Endothelial cell (in vitro differentiated cells): ENCODE measurements around the gene RRP15. TPM values are rescaled to one million over a fixed set of nuclear protein-coding genes. Genes with fewer than 3 reads are reported as not detected.

Source experiments
- DNase-seq: peaks from one replicate; pipeline ENCODE4 v3.0.0; 2021; ENCODE audit warnings: low spot score
- H3K27ac Mint-ChIP-seq: one replicate; pipeline ENCODE4 v1.8.0; 2021; ENCODE audit warnings: mixed read lengths, inconsistent platforms; ENCODE audit not compliant: unreplicated experiment
- H3K27me3 Mint-ChIP-seq: one replicate; pipeline ENCODE4 v1.8.0; 2021; ENCODE audit warnings: mild to moderate bottlenecking, moderate library complexity, mixed read lengths, inconsistent platforms; ENCODE audit not compliant: unreplicated experiment
- H3K36me3 Mint-ChIP-seq: one replicate; pipeline ENCODE4 v1.8.0; 2021; ENCODE audit warnings: mild to moderate bottlenecking, low read depth, mixed read lengths, inconsistent platforms; ENCODE audit not compliant: unreplicated experiment
- H3K4me1 Mint-ChIP-seq: one replicate; pipeline ENCODE4 v1.8.0; 2021; ENCODE audit warnings: mild to moderate bottlenecking, mixed read lengths, inconsistent platforms; ENCODE audit not compliant: unreplicated experiment
- H3K4me3 Mint-ChIP-seq: one replicate; pipeline ENCODE4 v1.8.0; 2021; ENCODE audit warnings: mild to moderate bottlenecking, mixed read lengths, inconsistent platforms; ENCODE audit not compliant: unreplicated experiment
- H3K9me3 Mint-ChIP-seq: one replicate; pipeline ENCODE4 v1.8.0; 2021; ENCODE audit warnings: mixed read lengths, inconsistent platforms; ENCODE audit not compliant: unreplicated experiment
- total RNA-seq: library from RNA; stranded (reverse); fragmentation: NEBNext Ultra II Directional; extraction: Animal tissue kit (Norgen Biotek cat#: 25700); gene quantifications from one replicate; pipeline ENCODE4 v1.2.1, GENCODE V29; 2021; ENCODE audit not compliant: unreplicated experiment
- TF ChIP-seq, protein P1 (sequence below): fragments of 200-600 bp; sonication (generic); IDR thresholded peaks from one replicate; pipeline ENCODE4 v1.5.0; 2021; ENCODE audit warnings: antibody characterized with exemption; ENCODE audit not compliant: unreplicated experiment

RRP15 gene
- total RNA-seq, 1 donor from 2014 or later, result 11.7 TPM

DNA sequence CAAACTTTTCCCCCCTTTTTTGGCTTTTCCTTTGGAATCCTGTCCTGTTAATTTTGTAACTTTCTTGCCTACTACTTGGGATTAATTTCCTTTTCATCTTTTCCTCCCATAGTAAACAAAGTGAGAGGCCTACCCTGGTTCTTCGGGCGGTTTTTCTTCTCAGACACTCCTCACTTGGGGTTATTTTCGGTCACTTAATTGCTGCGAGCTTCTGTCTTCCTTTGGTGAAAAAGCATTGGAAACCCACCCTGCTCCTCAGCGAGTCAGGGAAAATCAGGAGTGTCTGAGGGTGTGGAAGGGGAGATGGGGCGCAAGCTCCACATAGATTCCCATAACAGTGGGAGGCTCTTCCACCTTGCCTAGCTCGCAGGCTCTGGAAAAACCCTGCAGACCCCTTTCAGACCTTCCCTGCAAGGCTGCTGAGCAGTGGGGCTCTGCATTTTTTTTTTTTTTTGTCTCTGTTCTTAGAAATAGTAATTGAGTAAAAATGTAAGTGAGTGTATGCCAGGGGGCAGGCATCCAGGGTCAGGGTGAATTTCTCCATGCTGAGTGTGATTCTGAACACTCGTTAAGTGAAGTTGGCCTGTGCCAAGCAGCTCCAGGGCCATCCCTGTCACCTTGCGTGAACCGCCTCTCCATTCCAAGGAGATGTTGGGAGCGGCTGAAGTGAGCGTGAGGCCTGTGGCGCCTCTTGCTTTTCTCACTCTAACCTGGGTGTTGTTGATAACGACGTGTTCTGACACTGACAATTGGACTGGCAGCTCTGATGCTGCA is 80.3 kb downstream of the RRP15 start:
- H3K9me3 Mint-ChIP-seq, result no peaks in the 10 kb centered on the region
- H3K27me3 Mint-ChIP-seq, result peaks cover 4% of the 10 kb centered on the region
- H3K4me1 Mint-ChIP-seq, result no peaks in the 10 kb centered on the region
- H3K36me3 Mint-ChIP-seq, result no peaks in the 10 kb centered on the region
- no peak for DNase-seq
- TF ChIP-seq, protein P1, sequence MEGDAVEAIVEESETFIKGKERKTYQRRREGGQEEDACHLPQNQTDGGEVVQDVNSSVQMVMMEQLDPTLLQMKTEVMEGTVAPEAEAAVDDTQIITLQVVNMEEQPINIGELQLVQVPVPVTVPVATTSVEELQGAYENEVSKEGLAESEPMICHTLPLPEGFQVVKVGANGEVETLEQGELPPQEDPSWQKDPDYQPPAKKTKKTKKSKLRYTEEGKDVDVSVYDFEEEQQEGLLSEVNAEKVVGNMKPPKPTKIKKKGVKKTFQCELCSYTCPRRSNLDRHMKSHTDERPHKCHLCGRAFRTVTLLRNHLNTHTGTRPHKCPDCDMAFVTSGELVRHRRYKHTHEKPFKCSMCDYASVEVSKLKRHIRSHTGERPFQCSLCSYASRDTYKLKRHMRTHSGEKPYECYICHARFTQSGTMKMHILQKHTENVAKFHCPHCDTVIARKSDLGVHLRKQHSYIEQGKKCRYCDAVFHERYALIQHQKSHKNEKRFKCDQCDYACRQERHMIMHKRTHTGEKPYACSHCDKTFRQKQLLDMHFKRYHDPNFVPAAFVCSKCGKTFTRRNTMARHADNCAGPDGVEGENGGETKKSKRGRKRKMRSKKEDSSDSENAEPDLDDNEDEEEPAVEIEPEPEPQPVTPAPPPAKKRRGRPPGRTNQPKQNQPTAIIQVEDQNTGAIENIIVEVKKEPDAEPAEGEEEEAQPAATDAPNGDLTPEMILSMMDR, result no peak
- H3K27ac Mint-ChIP-seq, result no peak overlapping the region
- no peak overlapping the region for H3K4me3 Mint-ChIP-seq

- TF ChIP-seq, protein P1, result no peak
- H3K9me3 Mint-ChIP-seq, result no peaks in the 10 kb centered on the region
- peaks cover 4% of the 10 kb centered on the region for H3K27me3 Mint-ChIP-seq
- H3K27ac Mint-ChIP-seq, result no peak overlapping the region
- no peaks in the 10 kb centered on the region for H3K4me1 Mint-ChIP-seq
- H3K36me3 Mint-ChIP-seq, result no peaks in the 10 kb centered on the region
- H3K4me3 Mint-ChIP-seq, result no peak overlapping the region
- DNase-seq, result no peak
These were observed 81.4 kb downstream of the RRP15 start for GRCh38 chr1:218366322-218367052.

- Mint-ChIP-seq H3K4me3 (no peak overlapping the region), H3K27me3 (peaks cover 4% of the 10 kb centered on the region), H3K27ac (no peak overlapping the region), H3K4me1 (peaks cover 6% of the 10 kb centered on the region), H3K9me3 (no peaks in the 10 kb centered on the region), H3K36me3 (no peaks in the 10 kb centered on the region)
- TF ChIP-seq, protein P1, result no peak
- DNase-seq, result no peak
These were observed 82.0 kb downstream of the RRP15 start for GRCh38 chr1:218367118-218367517.

GRCh38 chr1:218368686-218369085 is 83.6 kb downstream of the RRP15 start:
- Mint-ChIP-seq H3K4me3 (no peak overlapping the region), H3K9me3 (no peaks in the 10 kb centered on the region), H3K27ac (no peak overlapping the region), H3K27me3 (peaks cover 4% of the 10 kb centered on the region), H3K4me1 (peaks cover 10% of the 10 kb centered on the region), H3K36me3 (no peaks in the 10 kb centered on the region)
- TF ChIP-seq, protein P1, result no peak
- DNase-seq, result no peak
